ENCODE data around the gene FILIP1.

GRCh38 chr6:75450903-75451302 is 42.7 kb downstream of the FILIP1 start:
- no peak for TF ChIP-seq CTCF (IDR thresholded peaks at IDR 0.05; ENCODE audit: insufficient read depth, low read length, poor library complexity, severe bottlenecking)
- no peak for TF ChIP-seq EZH2phosphoT487 (conservative IDR thresholded peaks at IDR 0.05; ENCODE audit: low read length)

All from SU-DHL-6 (cell line).